Measurements from ENCODE around the gene AHNAK.
"Not testable (repeated sequence)": the region's sequence is repeated elsewhere in the genome, so short reads cannot be mapped to it uniquely, and the experiment has no call there.

AHNAK gene, protein sequence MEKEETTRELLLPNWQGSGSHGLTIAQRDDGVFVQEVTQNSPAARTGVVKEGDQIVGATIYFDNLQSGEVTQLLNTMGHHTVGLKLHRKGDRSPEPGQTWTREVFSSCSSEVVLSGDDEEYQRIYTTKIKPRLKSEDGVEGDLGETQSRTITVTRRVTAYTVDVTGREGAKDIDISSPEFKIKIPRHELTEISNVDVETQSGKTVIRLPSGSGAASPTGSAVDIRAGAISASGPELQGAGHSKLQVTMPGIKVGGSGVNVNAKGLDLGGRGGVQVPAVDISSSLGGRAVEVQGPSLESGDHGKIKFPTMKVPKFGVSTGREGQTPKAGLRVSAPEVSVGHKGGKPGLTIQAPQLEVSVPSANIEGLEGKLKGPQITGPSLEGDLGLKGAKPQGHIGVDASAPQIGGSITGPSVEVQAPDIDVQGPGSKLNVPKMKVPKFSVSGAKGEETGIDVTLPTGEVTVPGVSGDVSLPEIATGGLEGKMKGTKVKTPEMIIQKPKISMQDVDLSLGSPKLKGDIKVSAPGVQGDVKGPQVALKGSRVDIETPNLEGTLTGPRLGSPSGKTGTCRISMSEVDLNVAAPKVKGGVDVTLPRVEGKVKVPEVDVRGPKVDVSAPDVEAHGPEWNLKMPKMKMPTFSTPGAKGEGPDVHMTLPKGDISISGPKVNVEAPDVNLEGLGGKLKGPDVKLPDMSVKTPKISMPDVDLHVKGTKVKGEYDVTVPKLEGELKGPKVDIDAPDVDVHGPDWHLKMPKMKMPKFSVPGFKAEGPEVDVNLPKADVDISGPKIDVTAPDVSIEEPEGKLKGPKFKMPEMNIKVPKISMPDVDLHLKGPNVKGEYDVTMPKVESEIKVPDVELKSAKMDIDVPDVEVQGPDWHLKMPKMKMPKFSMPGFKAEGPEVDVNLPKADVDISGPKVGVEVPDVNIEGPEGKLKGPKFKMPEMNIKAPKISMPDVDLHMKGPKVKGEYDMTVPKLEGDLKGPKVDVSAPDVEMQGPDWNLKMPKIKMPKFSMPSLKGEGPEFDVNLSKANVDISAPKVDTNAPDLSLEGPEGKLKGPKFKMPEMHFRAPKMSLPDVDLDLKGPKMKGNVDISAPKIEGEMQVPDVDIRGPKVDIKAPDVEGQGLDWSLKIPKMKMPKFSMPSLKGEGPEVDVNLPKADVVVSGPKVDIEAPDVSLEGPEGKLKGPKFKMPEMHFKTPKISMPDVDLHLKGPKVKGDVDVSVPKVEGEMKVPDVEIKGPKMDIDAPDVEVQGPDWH (N-terminal part only)

DNA sequence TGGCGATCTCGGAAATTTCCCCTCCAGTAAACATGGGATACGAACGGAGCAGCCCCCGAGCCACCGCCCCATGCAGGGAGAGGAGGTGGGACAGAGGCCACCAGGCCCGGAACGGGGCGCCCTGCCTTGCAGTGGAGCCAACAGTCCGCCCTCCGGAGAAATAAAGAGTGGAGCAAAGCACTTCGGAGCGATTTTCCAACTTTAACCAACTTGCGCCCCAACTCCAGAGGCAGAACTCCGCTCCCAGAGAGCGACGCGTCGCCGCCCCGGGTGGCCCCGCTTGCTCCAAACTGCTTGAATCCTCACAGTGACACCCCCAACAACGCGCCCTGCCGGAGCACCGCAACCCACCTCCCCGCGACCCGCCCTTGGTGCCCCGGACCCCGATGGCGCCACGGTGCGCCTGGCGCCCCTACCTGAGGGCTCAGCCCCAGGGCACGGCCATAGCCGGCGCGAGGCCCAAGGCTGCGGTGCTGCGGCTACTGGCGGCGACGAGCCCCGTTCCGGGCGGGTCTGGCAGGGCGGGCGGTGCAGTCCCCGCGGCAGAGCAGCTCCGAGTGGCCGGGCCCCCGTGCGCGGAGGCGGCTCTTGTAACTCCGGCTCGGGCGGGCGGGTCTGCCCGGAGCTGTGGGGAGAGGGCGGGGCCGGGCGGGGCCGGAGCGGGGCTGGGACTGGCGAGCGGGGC, at the start of gene AHNAK:
TSS of gene AHNAK (minus strand) at position 563 of the 685 bp plus-strand sequence. CDS start 10,708 bp downstream, outside the sequence.
- peak; percentile 86 for DNase-seq

DNA sequence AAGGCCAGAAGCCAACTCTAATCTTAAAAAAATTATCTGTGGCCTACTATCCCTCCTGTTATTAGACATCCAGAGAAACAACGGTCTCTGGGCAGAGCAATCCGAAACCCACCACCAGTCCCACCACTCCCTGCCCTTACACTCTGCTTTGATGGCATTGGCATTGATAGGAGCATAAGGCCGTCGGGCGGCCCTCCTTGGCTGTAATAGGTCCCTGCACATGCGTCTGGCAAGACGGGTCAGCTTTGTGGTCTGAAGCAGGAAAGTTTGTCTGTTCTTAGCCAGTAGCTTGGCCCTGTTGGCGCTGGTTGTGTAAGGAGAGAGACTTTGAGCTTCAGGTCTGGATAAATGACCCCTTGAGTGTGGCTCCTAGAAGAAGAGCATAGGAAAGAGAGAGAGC, 48.5 kb upstream of the AHNAK start:
- DNase-seq: no peak

DNA sequence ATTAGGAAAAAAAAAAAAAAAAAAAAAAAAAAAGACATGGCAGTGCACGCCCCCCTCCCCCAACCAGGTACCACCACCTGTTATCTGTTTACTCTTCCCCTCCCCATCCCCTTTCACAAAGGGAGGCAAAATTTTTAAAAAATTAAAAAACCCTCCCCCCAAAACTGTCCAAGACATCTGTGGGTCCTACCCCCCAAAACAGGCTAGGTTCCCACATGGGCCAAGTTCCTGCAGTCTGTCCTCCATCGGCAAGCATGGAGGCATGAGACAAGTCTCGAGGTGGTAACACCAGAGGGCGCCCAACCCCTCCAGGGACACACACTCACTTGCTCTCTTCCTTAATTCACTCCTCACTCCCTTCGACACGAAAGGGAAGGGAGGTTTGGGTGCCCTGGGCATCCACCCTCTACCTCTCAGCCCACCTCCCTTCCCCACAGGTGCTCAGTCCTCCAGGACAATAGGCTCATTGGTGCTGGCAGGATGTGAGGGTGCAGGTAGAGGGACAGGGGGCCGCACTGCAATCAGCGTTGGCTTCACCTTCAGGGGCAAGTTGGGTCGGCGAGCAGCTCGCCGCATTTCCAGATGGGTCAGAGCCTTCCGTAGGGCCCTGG, 46.9 kb upstream of the AHNAK start:
- peak; percentile 83 for DNase-seq

DNA sequence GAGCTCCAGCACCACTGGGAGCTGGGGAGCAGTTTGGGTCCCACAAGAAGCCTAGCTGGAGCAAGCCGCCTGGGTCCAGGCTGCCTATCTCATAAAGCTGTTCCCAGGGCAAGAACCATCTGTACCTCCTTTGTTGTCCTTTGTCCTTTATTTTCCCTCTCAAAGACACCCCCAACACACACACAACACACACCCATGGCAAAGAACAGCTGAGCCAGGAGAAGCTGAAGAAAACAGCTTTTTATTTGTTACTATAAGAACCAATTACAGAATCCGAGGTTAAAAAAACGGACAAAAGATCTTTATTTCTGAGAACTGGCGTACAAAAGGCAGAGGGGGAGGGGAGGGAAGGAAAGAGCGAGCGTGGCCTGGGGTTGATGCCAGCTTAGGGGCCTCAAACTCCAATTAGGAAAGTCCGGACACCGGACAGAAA, 46.4 kb upstream of the AHNAK start:
- no peak for DNase-seq

DNA sequence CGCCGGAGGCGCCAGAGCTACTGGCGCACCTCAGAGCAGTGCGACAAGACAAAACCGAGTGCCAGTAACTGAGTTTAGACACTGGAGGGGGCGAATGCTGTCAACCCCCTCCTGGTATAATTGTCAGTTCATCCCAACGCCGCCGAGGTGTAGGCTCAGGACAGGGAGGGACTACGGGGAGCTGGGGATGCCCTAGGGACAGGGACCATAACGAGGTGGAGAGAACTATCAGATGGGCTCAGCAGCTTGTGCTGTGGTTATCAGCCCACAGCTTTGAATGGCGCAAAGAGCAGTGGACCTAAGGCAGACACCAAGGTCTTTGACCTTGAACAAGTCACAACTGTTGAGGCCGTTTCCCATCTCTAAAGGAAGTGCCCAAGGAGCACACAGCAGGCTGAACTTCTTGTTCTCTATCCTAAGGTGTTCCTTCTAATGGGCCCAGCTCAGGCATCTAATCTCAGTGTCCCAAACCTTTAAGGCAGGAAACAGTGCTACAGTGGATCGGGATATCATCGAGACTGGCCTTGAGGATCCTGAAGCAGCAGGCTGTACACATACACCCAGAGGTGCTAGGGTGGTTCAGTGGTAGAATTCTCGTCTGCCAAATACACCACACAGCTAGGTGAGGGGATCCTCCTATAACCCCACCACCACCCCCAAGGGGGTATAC, 45.7 kb upstream of the AHNAK start:
- DNase-seq: no peak

DNA sequence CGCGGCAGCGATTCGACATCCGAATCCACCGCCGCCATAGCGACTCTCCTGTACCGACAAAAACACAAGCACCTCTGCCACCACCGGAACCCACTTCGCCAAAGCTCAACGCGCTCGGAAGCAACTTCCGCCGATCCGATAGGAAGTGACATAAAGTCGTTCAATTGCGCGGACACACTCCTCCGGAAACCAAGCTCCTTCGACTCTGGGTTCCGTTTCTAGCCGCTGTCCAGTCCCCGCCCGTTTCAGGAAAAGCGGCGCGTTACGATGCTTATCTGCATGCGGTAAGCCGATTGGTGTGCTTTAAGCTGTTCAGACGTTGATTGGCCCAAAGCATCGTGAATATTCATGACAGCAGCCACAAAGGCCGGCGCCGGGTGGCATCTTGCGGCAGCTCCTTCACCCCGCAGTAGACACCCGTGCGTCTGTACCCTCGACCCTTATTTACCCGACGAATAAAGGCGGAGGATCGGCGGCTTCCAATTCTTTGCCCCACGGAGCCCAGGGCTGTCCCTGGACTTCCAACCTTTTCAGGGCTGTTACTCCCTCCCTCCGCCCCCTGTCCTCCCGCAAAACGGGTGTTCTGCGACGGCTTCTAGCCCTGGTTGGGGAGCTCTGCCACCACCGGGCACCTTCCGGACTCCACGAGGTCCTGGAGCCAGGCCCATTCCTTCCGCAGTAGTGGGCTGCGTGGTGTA, 45.0 kb upstream of the AHNAK start, which contains the start of gene TUT1:
TSS of gene TUT1 (minus strand) at position 76 of the 698 bp plus-strand sequence. CDS start at position 38, 38 bp downstream.
- peak; percentile 99 for DNase-seq

DNA sequence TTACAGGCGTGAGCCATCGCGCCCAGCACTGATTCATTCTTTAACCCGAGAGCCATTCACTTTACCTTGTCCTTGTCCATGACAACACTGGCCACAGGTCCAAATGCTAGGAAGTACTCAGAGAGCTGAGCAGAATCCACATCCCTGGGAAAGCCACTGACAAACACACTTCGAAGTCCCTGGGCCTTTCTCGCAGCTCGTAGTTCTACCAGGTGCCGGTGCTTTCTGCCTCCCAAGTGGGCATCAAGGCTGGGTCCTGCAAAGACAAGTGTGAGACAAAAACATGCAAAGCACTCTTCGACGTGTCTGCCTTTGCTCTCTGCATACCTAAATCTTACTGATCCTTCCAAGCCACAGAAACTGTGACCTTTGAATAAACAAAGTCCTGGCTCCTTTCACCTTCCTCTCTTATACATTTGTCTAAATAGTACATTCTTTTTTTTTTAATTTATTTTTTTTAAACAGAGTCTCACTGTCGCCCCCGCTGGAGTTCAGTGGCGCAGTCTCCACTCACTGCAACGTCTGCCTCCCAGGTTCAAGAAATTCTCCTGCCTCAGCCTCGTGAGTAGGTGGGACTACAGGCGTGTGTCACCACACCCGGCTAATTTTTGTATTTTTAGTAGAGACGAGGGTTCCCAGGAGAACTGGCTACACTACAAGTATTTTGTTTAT, 42.5 kb upstream of the AHNAK start:
- peak; percentile 26 for DNase-seq

DNA sequence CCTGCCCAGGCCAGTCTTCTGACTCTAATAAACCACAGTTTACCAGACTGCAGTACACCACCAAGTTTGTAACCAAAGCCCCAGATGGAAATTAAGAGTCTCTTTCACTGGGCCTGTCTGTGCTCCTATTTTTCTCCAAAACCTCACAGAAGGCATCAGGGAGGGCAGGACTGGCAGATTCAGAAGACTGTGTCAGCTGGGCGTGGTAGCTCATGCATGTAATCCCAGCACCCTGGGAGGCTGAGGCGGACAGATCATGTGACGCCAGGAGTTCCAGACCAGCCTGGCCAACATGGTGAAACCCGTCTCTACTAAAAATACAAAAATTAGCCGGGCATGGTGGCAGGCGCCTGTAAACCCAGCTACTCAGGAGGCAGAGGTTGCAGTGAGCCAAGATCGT, 38.8 kb upstream of the AHNAK start:
- DNase-seq: not testable (repeated sequence)

DNA sequence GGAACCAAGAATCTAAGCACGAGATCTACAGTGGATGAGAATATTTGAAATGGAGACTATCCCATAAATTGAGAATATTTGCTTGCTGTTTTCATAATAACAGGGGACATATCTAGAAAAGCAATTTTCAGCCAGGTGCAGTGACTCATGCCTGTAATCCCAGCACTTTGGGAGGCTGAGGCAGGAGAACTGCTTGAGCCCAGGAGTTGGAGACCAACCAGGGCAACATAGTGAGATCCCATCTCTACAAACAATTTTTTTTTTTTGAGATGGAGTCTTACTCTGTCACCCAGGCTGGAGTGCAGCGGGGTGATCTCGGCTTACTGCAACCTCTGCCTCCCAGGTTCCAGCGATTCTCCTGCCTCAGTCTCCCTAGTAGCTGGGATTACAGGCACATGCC, 35.1 kb upstream of the AHNAK start:
- DNase-seq: not testable (repeated sequence)

DNA sequence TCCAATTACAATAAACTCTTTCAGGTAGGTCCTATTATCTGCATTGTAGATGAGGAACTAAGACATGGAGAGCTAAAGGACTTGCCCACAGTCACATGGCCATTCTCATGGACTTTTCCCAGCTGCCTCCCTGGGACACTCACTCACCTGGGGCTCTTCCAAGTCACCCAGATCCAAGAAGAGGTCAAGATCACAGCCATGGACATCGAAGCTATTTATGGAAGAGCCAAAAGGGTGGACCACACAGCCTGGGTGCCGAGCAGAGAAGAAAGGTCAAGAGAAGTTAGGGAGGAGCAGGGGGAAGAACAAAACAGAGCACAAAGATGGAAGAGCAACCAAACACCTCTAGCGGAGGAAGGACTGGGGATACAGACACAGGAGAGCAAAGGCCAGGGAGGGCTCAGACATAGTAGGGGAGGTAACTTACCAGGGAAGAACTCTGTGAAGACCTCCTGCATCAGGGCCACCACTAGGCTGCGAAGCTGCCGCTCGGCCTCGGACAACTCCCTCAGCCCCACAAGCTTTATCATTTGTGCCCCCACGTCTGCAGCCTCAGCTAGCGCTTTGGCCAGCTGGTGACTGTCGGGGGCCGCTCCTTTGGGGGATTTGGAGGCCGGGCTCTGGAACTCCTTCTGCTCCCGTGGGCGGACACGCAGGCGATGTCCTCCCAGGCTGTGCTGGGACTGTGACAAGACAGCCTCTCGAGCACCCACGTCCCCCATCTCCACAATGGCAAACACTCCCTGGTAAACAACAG, 34.5 kb upstream of the AHNAK start:
- DNase-seq: no peak

DNA sequence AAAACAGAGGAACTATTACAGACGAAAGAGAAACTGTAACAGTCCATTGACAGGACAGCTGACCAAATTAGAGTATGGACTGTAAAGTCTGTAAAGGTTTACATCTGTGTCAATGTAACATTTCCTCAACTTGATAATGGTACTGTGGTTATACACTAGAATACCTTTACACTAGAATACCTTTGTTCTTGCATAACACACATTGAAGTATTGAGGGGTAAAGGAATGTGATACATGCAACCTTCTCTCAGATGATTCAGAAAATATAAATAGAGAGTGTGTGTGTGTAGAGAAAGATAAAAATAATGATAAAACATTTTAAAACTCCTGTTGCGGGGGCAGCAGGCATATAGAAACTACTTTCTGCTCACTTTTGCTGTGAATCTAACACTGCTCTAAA, 32.6 kb upstream of the AHNAK start:
- no peak for DNase-seq

DNA sequence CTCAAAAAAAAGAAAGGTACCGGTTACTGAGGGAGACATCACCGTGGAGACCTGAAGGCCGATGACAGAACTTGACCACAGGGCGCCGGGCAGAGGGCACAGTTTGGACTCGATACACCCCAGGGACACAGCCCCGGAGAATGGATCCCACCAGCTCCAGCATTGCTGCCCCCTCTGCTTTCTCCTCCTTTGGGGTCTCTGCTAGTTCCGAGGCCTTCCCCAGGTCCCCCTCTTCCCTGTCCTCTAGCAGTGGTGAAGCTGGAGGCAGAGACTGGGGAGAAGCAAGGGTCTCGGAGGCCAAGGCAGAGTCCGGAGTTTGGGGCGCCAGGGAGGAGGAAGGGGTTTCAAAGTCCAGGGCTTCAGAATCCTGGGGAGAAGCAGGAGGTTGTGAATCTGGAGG, 31.9 kb upstream of the AHNAK start:
- DNase-seq: no peak

DNA sequence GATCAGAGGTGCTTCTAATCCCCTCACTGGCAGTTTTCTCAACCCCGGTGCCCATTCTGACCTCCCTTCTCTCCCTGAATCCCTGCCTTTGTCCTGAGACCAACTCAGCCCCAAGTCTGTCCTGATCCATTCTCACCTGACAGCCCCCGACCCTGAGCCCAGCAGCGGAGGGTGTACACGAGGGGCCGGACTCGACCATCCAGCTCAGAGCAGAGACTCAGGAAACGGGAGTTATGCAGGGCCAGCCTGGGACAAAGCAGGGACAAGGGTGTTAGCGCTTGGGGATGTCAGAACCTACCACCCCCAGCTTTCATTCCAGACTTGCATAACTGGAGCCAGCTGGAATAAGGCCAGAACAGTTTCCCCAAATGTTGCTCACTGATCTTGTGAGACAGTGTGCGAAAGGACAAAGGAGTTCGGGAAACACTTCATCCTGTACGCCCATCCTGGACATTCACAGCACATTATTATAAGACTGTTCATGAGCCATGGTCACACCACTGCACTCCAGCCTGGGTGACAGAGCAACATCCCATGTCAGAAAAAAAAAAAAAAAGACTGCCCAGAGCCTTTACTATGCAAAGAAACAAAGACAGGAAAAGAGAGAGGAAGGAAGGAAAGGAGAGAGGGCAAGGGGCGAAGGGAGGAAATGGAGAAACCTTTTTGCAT, 30.6 kb upstream of the AHNAK start:
- no peak for DNase-seq

DNA sequence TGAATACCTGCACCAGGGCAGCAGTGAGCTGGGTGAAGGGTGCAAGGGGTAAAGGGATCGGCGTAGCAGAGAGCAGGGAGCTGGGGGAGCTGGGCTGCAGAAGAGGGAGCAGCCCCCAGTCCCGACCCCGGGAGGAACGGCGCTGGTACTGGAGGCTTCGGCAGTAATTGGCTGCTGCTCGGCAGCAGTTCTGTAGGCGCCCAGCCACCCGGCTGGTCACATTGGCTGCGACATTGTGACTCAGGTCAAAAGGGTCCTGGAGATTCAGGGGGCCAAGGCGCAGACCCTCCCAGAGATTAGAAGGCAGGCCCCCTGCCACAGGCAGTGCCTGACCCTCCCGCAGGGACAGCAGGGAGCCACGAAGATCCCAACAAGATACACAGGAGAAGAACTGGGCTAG, 29.2 kb upstream of the AHNAK start:
- DNase-seq: no peak

DNA sequence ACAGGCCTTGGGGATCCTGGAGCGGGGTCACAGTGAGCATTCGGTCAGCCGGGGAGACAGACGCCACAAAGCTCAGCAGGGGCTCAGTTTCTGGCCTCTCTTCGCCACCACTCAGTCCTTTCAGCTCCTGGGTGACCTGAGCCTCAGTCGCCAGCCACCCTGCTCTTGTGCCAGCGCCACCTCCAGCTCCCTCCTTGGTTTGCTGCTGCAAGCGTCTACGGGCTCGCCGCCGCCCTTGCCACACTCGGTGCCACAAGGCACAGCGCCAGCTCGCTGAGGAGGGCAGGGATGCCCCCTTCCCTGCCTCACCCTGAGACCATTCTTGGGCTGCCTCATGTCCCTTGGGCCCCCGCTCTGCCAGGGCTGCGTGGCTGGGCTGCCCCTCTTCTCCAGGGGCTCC, 28.6 kb upstream of the AHNAK start:
- DNase-seq: no peak

DNA sequence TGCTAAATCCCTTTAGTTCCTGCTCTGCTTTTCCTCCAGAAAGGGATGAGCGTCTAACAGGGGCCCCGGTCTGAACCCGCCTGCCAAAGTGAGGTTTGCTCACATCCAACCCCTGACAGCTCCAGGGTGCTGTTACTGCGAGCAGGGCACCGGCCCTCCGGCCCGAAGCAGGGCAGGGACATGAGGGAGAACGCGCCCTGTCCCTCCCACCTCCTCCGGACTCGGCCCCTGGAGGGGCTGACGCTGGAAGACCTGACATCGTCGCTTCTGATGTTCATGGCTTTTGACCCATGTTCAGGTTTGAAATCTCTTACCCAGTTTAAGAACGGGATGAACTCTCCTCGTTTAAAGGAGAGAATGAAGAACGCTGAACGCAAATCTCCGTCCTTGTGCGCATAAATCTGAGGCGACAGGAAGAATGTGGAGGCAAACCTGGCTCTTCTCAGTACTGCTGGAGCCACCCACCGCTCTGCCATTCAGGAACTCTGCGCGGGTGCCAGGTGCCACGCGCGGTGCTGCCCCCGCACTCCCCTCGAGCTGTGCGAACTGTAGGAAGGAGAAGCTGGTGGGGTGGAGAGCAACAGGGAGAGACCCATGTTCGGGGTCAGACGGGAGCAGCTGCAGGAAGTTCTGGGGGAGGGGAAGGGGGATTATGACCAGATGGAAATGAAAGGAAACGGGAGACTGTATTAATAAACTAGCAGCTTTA, 27.9 kb upstream of the AHNAK start:
- DNase-seq: no peak

DNA sequence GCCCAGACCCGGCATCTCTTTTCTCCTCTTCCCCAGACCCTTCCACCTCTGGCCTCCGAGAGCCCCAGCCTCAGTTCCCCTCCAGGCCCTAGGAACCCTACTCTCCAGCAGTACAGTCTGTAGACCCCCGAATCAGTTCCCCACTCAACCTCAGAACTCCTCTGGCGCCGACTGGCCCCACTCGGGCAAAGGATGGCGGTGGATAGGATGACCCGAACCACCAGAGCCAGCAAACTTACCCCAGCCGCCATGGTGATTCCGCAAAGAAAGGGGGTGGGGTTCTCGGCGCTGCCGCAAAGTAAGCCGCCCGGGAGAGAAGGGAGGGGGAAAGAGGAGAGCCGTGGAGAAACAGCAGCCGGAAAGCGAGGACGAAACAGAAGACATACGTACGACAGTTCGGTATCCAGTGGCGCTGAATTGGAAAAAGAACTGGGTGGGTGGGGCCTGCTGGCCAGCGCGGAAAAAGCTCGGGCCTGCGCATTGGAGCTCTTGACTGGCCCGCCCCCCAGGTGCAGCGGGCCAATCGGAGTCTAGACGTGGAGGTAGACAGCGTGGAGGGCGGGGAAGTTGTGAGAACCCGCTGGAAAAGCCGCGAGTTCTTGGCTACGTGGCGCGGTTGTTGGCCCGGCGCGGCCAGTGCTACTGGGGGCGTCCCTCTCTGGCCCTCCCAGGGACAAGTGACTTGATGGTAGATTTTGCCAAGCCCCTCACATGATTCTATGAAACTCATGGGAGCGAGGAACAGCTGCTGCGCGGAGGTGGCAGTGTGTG, 27.2 kb upstream of the AHNAK start, which contains the start of gene EEF1G:
TSS of gene EEF1G (minus strand) at position 300 of the 771 bp plus-strand sequence. CDS start at position 251, 49 bp downstream.
- peak; percentile 99 for DNase-seq

Measured in CD4-positive, alpha-beta T cell treated with Interleukin-12 subunit alpha and Interleukin-12 subunit beta, for 1 hour (primary cell).